Peyer's patch (tissue), 4 donors: ENCODE measurements around the gene PLD5.

Source experiments
- CTCF ChIP-seq, 6 experiments: fragments of 450-650 bp in 4 of 6; fragments of 200-600 bp in 2 of 6; sonication (generic) in 1 of 6; IDR thresholded peaks; one replicate each; pipeline ENCODE4 v1.5.1; 2017 to 2019; ENCODE audit warnings: antibody characterized with exemption in 6 of 6, mild to moderate bottlenecking in 3 of 6, moderate library complexity in 1 of 6
- POLR2A ChIP-seq, 2 donors: fragments of 450-650 bp; IDR thresholded peaks; one replicate each; pipeline ENCODE4 v1.5.1; 2017; ENCODE audit warnings: antibody characterized with exemption in 2 of 2, mild to moderate bottlenecking in 2 of 2, moderate library complexity in 2 of 2

- TF ChIP-seq POLR2A (IDR thresholded peaks at IDR 0.05) (no peak), CTCF (IDR thresholded peaks at IDR 0.05) (no peak)
Observed at GRCh38 chr1:242398351-242398750, 126.1 kb downstream of the PLD5 start.
